NCI-H128 (cell line): ENCODE measurements around the gene PLEKHA4.
"Not testable (repeated sequence)": the region's sequence is repeated elsewhere in the genome, so short reads cannot be mapped to it uniquely, and the experiment has no call there.

ENCODE experiments used
- DNase-seq: peaks from one replicate; lab custom pipeline; 2025; ENCODE audit not compliant: unreplicated experiment; lab: John Stamatoyannopoulos, UW

The PLEKHA4 gene

DNA sequence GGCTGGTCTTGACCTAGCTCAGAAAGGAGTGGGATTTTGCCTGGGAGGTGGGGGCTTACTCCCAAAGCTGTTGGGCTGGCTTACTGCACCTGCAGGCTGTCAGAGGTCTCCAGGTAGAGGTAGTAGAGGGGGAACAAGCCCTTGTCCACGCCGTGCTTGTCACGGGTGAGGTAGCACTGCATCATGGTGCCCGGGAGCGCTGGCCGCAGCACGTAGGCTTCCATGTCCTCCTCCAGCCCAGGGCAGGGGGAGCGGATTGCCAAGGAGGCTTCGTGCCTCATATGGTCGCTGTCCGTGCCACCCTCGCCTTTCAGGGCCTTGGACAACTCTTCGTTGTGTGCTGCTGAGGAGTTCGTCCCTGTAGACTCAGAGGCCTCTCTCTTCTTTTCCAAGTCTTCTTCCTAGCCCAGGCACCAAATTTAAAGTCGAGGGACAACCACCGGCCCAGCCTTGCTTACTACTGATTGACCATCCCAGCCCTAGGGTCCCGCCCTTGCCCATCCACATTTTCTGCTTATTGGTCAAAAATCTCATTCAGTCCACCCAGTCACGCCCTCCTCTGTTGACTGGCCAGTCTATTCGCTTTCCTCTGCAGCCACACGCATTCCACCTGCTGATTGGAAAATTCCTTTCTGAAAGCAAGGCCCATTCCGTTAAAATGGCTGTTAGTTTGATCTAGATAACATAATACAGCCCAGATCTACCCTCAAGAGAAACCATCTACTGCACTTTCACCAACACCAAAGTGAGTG lies 19.6 kb upstream of the PLEKHA4 start:
- no peak for DNase-seq

DNA sequence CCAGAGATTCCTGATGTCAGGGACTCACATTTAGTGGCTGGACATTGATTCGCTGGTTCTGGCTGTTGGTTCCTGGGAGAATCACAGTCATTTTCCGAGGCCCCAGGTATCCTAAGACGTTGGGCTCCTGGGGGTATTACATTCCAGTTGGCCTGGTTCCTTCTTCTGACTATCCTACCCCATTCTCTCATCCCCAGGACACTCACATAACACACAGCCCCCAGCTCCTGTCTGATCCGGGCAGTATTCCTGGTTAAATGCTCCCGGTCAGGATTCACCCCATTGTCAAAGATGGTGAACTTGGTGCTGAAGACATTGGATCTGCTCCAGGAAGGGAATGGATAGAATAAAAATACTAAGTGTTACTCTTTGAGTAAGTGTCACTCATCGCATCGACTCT lies 15.3 kb upstream of the PLEKHA4 start:
- no peak for DNase-seq

DNA sequence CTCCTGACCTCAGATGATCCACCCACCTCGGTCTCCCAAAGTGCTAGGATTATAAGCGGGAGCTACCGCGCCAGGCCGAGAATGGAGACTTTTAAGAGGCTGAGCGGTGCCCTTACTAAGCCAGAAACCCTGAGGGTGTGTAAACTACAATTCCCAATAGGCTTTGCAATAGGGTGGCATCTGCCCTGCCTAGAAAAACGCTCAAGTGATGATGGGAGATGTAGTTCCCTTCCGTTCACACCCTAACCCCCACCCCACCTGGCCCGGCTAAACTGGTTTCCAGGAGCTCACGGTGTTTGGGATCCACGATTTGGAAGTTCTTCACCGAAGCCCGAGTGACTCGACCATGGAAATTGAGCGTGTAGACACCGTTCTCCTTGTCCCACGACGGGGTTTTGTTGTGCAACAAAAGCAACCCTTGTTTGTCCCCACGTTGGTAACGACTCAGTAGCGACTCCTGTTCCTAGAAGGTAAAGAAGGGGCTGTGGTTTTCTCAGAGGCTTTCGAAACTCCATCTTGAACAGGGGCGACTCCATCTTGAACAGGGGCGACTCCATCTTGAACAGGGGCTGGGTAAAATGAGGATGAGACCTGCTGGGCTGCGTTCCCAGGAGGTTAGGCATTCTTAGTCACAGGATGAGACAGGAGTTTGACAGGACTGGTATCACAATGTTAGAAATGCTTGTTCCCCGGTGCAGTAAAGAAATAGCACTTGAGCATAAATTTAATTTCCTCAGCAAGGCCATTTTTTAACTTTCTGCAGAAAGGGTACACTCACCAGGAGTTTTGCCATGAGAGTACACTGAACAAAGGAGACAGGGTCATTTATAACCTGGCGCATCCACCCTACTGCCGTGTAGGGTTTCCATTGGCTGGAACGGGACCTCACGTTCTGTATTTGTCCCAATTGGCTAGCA lies 13.6 kb upstream of the PLEKHA4 start:
- DNase-seq, result no peak

GRCh38 chr19:48879696-48880095 lies 11.3 kb upstream of the PLEKHA4 start:
- DNase-seq, result not testable (repeated sequence)

- no peak for DNase-seq
Observed at GRCh38 chr19:48879025-48879637, 10.7 kb upstream of the PLEKHA4 start.

DNA sequence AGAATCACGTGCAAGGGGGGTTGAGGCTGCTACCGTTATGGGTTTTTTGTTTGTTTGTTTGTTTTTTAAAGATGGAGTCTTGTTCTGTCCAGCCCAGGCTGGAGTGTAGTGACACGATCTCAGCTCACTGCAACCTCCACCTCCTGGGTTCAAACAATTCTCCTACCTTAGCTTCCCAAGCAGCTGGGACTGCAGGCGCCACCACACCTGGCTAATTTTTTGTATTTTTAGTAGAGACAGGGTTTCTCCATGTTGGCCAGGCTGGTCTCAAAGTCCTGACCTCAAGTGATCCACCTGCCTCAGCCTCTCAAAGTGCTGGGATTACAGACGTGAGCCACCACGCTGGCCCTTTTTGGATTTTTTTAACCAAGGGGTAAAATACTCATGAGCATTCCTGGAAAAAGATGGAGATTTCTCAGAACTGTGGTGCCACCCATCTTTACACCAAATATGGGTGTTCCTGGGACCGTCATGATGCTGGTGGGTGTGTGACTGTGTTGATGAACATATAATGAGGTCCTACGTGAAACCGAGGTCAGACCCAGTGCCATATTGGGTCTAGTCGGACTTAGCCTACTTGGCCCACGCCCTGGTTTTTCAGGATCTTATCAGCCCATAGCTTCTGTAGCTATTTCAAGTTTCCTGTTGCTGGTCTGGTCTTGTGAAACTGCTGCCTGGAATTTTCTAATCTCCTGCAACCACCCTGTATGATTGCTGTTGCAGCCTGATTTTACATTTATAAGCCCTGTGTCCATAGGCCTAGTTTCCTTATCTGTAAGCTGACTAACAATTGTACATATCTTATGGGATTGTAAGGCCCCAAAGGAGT lies 10.0 kb upstream of the PLEKHA4 start:
- DNase-seq, result no peak

DNA sequence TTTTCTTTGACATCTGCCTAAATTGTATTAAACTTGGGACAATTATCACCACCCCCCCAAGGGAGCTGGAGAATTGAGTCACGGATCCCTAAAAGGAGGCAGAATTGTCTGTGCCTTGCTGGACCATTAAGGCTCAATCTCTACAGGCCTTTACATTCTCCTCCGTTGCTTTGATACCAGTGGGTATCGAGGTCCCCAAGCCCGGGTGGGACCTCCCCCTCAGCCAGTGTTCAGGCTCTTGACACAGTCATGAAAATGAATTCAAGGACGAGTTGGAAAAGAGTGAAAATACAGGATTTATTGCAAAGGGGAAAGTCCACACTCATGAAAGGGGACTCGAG lies 9.4 kb upstream of the PLEKHA4 start:
- no peak for DNase-seq

- DNase-seq, result not testable (repeated sequence)
Observed at GRCh38 chr19:48876043-48876981, 7.9 kb upstream of the PLEKHA4 start.

DNA sequence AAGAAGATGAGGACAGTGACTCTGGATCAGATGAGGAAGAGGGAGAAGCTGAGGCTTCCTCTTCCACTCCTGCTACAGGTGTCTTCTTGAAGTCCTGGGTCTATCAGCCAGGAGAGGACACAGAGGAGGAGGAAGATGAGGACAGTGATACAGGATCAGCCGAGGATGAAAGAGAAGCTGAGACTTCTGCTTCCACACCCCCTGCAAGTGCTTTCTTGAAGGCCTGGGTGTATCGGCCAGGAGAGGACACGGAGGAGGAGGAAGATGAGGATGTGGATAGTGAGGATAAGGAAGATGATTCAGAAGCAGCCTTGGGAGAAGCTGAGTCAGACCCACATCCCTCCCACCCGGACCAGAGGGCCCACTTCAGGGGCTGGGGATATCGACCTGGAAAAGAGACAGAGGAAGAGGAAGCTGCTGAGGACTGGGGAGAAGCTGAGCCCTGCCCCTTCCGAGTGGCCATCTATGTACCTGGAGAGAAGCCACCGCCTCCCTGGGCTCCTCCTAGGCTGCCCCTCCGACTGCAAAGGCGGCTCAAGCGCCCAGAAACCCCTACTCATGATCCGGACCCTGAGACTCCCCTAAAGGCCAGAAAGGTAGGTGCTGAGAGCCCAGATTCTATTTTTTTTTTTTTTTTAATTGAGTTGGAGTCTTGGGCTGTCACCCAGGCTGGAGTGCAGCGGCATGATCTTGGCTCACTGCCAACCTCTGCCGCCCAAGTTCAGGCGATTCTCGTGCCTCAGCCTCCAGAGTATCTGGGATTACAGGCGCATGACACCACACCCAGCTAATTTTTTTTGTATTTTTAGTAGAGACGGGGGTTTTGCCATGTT lies 6.1 kb upstream of the PLEKHA4 start:
- DNase-seq, result no peak

DNA sequence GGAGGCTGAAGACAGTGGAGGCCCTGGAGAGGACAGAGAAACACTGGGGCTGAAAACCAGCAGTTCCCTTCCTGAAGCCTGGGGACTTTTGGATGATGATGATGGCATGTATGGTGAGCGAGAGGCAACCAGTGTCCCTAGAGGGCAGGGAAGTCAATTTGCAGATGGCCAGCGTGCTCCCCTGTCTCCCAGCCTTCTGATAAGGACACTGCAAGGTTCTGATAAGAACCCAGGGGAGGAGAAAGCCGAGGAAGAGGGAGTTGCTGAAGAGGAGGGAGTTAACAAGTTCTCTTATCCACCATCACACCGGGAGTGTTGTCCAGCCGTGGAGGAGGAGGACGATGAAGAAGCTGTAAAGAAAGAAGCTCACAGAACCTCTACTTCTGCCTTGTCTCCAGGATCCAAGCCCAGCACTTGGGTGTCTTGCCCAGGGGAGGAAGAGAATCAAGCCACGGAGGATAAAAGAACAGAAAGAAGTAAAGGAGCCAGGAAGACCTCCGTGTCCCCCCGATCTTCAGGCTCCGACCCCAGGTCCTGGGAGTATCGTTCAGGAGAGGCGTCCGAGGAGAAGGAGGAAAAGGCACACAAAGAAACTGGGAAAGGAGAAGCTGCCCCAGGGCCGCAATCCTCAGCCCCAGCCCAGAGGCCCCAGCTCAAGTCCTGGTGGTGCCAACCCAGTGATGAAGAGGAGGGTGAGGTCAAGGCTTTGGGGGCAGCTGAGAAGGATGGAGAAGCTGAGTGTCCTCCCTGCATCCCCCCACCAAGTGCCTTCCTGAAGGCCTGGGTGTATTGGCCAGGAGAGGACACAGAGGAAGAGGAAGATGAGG lies 5.3 kb upstream of the PLEKHA4 start:
- no peak for DNase-seq

- DNase-seq, result peak; percentile 33
Observed at GRCh38 chr19:48872884-48873475, 4.6 kb upstream of the PLEKHA4 start.

- peak; percentile 98 for DNase-seq
Observed at GRCh38 chr19:48872182-48872883, 3.9 kb upstream of the PLEKHA4 start, which contains the start of gene PPP1R15A. Gene PPP1R15A (plus strand): TSS chr19:48872421. CDS start chr19:48873234, 813 bp downstream.

- not testable (repeated sequence) for DNase-seq
Observed at GRCh38 chr19:48871471-48872181, 3.2 kb upstream of the PLEKHA4 start.

- no peak for DNase-seq
Observed at GRCh38 chr19:48870048-48870447, 1.6 kb upstream of the PLEKHA4 start.

- DNase-seq, result no peak
Observed at GRCh38 chr19:48867746-48868113, 687 bp downstream of the PLEKHA4 start.

DNA sequence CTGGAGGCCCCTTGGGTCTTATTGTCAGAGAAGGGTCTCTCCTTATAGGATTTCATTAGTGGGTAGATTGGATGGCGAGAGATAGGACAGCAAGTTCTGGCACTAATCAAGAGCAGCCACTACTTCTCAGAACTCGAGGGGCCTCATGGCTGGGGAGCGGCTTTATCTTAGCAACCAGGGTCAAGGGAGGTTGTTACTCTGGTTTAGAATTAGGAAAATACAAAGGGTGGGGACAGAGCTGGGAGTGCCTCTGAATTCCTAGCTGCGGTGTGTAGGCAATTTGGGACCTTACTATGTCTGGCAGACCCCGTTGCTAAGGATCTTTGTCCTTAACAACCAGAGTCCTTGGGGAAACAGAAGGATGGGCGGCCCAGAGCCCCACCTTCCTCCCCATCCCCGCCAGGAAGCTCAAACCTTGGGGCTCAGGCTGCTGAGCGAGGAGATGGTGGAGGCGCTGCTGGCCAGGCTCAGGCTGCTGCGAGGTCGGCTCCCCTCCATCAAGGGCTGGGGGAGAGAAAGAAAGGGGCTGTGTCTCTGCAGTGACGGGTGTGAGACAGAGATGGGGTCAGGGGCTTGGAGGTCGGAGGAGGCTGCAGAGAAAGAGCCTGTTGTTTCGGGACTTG lies 1.2 kb downstream of the PLEKHA4 start:
- DNase-seq, result no peak
